ENCODE measurements around the gene MIGA2. TPM values are rescaled to one million over a fixed set of nuclear protein-coding genes. Genes with fewer than 3 reads are reported as not detected.
A peak's percentile ranks its signal among the peaks of the same experiment; 100 is the strongest.

MIGA2 gene
- total RNA-seq, 1 donor from 2014 or later, result 10.8 TPM

DNA sequence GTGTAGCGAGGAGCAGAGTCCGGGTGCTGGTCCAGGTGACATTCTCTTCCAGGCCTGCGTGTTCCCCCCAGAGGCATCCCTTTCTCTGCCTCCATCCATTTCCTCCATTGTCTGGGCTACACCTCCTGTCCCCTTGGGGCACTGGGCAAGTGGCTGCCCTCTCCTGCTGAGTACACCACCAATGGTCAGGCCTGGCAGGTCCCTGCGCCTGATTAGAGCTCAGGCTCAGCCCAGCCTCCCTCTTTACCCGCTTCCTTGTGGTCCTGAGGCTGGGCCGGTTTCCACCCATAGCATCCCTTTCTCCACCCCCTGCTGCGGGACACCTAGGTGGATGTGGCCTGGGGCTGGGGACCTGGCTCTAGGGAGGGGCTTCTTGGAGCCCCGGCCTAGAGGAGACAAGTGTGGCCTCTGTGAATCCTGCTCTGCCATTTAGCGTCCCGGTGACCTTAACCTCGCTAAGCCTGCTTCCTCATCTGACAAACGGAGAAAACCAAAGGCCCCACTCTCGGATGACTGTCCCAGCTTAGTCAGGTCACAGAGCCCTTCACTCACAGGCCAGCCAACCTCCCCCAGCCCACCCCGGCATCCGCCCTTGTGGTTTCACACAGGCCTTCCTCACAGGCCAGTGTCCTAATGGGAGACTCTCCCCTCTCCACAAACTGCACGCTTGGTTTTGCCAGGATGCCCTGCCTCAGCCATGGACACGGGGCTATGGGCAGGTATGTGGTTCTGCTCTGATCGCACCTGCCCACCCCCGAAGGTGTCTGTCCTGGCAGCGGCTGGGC lies 57.4 kb downstream of the MIGA2 start:
- Histone ChIP-seq H3K4me3 (no peak overlapping the region), H3K4me2 (no peak overlapping the region), H3F3A (ENCODE audit: low read depth) (peaks cover 5% of the 10 kb centered on the region), H3K9ac (peak overlapping the region; percentile 32), H3K79me2 (ENCODE audit: low read depth) (no peaks in the 10 kb centered on the region), H3K36me3 (no peaks in the 10 kb centered on the region), H3K4me1 (no peaks in the 10 kb centered on the region), H4K20me1 (ENCODE audit: low read depth) (no peaks in the 10 kb centered on the region), H3K27me3 (no peaks in the 10 kb centered on the region), H2AFZ (replicated peaks) (no peak overlapping the region), H3K27ac (no peak overlapping the region), H3K9me3 (ENCODE audit: low read depth) (no peaks in the 10 kb centered on the region)
- peaks cover 8% of the 10 kb centered on the region for H3K27me3 Mint-ChIP-seq (ENCODE audit: insufficient read depth, low read depth)
- peaks cover 6% of the 10 kb centered on the region for H3K4me1 Mint-ChIP-seq
- H3K36me3 Mint-ChIP-seq, result peaks cover 4% of the 10 kb centered on the region
- H3K27ac Mint-ChIP-seq, result peak overlapping the region; percentile 93
- no peak for DNase-seq (ENCODE audit: low spot score)
- H3K4me3 Mint-ChIP-seq, result peak overlapping the region; percentile 68
- no peaks in the 10 kb centered on the region for H3K9me3 Mint-ChIP-seq
- no peak for TF ChIP-seq EZH2 (IDR thresholded peaks at IDR 0.05)
- no peak for TF ChIP-seq CTCF (IDR thresholded peaks at IDR 0.05)
- TF ChIP-seq EZH2phosphoT487 (IDR thresholded peaks at IDR 0.05), result no peak

DNA sequence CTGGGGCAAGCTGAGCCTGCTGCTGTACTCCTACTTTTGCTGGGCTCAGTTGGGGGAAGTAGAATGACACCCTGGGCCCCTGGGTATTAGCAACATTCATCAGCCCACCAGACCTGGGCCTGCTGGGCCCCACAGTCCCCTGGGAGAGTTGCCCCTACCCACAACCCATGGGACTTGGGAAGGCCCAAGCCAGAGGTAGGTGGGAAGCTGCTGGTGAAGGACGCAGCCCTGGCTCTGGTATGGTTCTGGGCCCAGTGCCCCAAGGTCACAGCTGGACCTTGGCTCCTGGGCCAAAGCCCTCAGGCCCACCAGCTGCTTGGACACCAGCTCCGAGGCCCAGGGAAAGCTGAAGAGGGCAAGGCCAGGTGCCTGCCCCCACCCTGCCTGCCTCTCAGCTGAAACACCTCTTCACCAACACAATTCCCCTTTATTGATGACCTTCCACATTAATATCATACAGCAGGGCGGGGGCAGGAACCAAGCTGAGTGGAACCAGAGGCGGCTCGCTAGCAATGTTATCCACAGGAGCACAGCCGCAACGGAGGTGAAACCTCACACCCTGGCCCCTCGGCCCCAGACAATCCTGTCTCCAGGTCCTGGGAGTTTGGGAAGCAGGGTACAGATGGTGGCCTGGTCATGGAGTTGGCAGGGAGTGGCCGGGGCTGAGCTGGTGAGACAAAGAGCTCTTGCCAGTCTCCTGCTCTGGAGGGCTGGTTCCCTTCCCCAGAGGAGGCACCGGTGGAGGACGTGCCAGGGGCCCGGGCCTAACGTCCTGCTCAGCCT lies 58.2 kb downstream of the MIGA2 start:
- no peak overlapping the region for H3K9ac ChIP-seq
- Mint-ChIP-seq H3K27me3 (ENCODE audit: insufficient read depth, low read depth) (peaks cover 8% of the 10 kb centered on the region), H3K4me1 (peaks cover 6% of the 10 kb centered on the region), H3K4me3 (no peak overlapping the region), H3K9me3 (no peaks in the 10 kb centered on the region), H3K27ac (no peak overlapping the region), H3K36me3 (peaks cover 4% of the 10 kb centered on the region)
- no peak overlapping the region for H3K4me2 ChIP-seq
- no peaks in the 10 kb centered on the region for H3K79me2 ChIP-seq (ENCODE audit: low read depth)
- no peak for DNase-seq (ENCODE audit: low spot score)
- H3K9me3 ChIP-seq (ENCODE audit: low read depth), result no peaks in the 10 kb centered on the region
- TF ChIP-seq EZH2 (IDR thresholded peaks at IDR 0.05) (no peak), EZH2phosphoT487 (IDR thresholded peaks at IDR 0.05) (no peak), CTCF (IDR thresholded peaks at IDR 0.05) (no peak)
- H3F3A ChIP-seq (ENCODE audit: low read depth), result peaks cover 5% of the 10 kb centered on the region
- no peaks in the 10 kb centered on the region for H3K27me3 ChIP-seq
- H3K4me3 ChIP-seq, result no peak overlapping the region
- no peak overlapping the region for H3K27ac ChIP-seq
- no peaks in the 10 kb centered on the region for H3K36me3 ChIP-seq
- H2AFZ ChIP-seq (replicated peaks), result no peak overlapping the region
- H4K20me1 ChIP-seq (ENCODE audit: low read depth), result no peaks in the 10 kb centered on the region
- H3K4me1 ChIP-seq, result no peaks in the 10 kb centered on the region

GRCh38 chr9:129095170-129095667 lies 58.8 kb downstream of the MIGA2 start:
- Histone ChIP-seq H3K9me3 (ENCODE audit: low read depth) (no peaks in the 10 kb centered on the region), H3K27ac (no peak overlapping the region), H2AFZ (replicated peaks) (no peak overlapping the region), H3F3A (ENCODE audit: low read depth) (peaks cover 1% of the 10 kb centered on the region), H3K36me3 (no peaks in the 10 kb centered on the region), H3K4me3 (no peak overlapping the region), H3K9ac (no peak overlapping the region), H3K27me3 (no peaks in the 10 kb centered on the region), H3K4me1 (no peaks in the 10 kb centered on the region), H3K79me2 (ENCODE audit: low read depth) (no peaks in the 10 kb centered on the region), H3K4me2 (no peak overlapping the region), H4K20me1 (ENCODE audit: low read depth) (no peaks in the 10 kb centered on the region)
- H3K9me3 Mint-ChIP-seq, result no peaks in the 10 kb centered on the region
- TF ChIP-seq CTCF (IDR thresholded peaks at IDR 0.05), result no peak
- no peak for TF ChIP-seq EZH2phosphoT487 (IDR thresholded peaks at IDR 0.05)
- no peak for TF ChIP-seq EZH2 (IDR thresholded peaks at IDR 0.05)
- H3K27ac Mint-ChIP-seq, result no peak overlapping the region
- H3K4me3 Mint-ChIP-seq, result no peak overlapping the region
- H3K27me3 Mint-ChIP-seq (ENCODE audit: insufficient read depth, low read depth), result peaks cover 8% of the 10 kb centered on the region
- no peak for DNase-seq (ENCODE audit: low spot score)
- peaks cover 4% of the 10 kb centered on the region for H3K36me3 Mint-ChIP-seq
- H3K4me1 Mint-ChIP-seq, result peaks cover 6% of the 10 kb centered on the region
